ENCODE measurements around the gene GRM5. TPM values are rescaled to one million over a fixed set of nuclear protein-coding genes. Genes with fewer than 3 reads are reported as not detected.

The GRM5 gene
- total RNA-seq, 1 donor = under 0.01 TPM

DNA sequence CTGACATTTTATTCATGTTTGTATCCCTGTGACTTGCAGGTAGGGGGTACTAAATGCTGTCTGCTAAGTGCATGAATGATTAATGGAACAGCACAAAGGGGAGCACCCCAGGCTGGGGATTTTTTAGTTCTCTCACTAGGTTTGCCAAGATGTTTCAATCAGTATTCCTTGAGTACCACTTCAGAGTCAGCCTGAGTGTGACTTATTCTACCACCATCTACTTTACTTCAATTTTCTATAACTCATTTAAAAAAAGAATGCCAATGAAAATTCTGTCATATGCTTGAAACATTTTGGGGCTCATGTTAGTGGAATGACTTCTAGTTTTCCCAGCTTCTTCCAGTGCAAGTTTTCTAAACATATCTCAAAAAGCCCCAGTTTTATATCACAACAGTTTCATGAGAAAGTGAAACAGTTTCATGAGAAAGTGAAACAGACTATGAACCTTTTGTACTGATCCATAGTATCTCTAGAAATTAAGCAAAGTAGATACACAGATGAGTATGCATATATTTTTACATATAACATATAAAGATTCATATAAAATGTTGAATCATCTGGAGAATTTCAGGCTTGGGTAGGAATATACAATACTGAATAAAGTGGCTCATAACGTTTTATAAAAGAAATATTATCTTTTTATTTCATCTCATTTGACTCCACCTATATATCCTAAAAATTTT is 252.4 kb downstream of the GRM5 start:
- no peak overlapping the region for H3K4me3 ChIP-seq (ENCODE audit: low read depth, low read length)
- DNase-seq (ENCODE audit: low read depth) = no peak
- TF ChIP-seq, protein P1, sequence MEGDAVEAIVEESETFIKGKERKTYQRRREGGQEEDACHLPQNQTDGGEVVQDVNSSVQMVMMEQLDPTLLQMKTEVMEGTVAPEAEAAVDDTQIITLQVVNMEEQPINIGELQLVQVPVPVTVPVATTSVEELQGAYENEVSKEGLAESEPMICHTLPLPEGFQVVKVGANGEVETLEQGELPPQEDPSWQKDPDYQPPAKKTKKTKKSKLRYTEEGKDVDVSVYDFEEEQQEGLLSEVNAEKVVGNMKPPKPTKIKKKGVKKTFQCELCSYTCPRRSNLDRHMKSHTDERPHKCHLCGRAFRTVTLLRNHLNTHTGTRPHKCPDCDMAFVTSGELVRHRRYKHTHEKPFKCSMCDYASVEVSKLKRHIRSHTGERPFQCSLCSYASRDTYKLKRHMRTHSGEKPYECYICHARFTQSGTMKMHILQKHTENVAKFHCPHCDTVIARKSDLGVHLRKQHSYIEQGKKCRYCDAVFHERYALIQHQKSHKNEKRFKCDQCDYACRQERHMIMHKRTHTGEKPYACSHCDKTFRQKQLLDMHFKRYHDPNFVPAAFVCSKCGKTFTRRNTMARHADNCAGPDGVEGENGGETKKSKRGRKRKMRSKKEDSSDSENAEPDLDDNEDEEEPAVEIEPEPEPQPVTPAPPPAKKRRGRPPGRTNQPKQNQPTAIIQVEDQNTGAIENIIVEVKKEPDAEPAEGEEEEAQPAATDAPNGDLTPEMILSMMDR (IDR thresholded peaks at IDR 0.05; ENCODE audit: insufficient read depth, low read depth, low read length) = no peak

- H3K4me3 ChIP-seq (ENCODE audit: low read depth, low read length) = no peak overlapping the region
- DNase-seq (ENCODE audit: low read depth) = no peak
- TF ChIP-seq, protein P1 (IDR thresholded peaks at IDR 0.05; ENCODE audit: insufficient read depth, low read depth, low read length) = no peak
Measured at GRCh38 chr11:88810420-88811097, 255.2 kb downstream of the GRM5 start.

GRCh38 chr11:88809126-88809525 is 256.7 kb downstream of the GRM5 start:
- TF ChIP-seq, protein P1 (IDR thresholded peaks at IDR 0.05; ENCODE audit: insufficient read depth, low read depth, low read length) = no peak
- DNase-seq (ENCODE audit: low read depth) = no peak
- H3K4me3 ChIP-seq (ENCODE audit: low read depth, low read length) = no peak overlapping the region

DNA sequence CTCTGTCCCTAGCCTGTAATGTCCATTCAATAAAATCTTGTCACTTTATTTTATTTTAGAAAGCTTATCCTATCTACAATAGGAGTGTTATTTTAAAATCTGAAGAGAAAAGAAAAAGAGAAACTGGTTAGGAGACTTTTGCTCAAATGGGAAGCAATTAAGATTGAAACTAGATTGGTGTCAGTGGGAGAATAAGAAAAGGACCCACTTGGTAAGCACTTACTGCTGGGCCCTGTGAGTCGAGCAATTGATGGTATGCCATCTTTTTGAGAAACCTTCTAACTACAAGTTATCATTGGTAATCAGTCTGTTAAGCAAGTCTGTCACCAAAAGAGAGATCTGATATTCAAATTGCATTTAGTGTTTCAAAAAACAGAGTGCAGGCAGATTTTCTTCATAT is 258.4 kb downstream of the GRM5 start:
- H3K4me3 ChIP-seq (ENCODE audit: low read depth, low read length) = no peak overlapping the region
- TF ChIP-seq, protein P1 (IDR thresholded peaks at IDR 0.05; ENCODE audit: insufficient read depth, low read depth, low read length) = no peak

DNA sequence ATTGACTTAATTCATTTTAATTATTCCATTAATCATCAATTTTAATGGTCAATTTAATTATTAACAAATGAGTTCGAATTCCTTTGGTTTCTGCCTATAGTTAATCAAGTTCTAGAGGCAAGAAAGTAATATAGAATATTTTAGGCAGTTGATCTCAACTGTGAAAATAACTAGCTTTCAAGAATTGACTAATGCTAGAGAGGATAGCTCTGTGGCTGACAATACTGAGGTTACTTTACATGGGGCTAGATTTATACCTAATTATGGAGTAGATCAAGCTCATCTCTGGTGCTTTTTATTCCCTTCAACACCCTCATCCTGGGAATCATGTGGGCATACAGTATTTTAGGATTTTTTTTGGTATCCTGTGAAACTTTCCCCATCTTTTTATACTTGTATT is 259.4 kb downstream of the GRM5 start:
- TF ChIP-seq, protein P1 (IDR thresholded peaks at IDR 0.05; ENCODE audit: insufficient read depth, low read depth, low read length) = no peak
- DNase-seq (ENCODE audit: low read depth) = no peak
- no peak overlapping the region for H3K4me3 ChIP-seq (ENCODE audit: low read depth, low read length)

More for the DNA sequence above, 258.4 kb downstream of the GRM5 start:
- no peak for DNase-seq (ENCODE audit: low read depth)

- H3K4me3 ChIP-seq (ENCODE audit: low read depth, low read length) = no peak overlapping the region
- TF ChIP-seq, protein P1 (IDR thresholded peaks at IDR 0.05; ENCODE audit: insufficient read depth, low read depth, low read length) = no peak
- no peak for DNase-seq (ENCODE audit: low read depth)
Measured at GRCh38 chr11:88801484-88802123, 264.2 kb downstream of the GRM5 start.
